Nephron progenitor cell (in vitro differentiated cells): ENCODE results near the gene VIPR1.
"Not testable (repeated sequence)": the region's sequence is repeated elsewhere in the genome, so short reads cannot be mapped to it uniquely, and the experiment has no call there.

Experiments used
- DNase-seq: peaks from one replicate; pipeline ENCODE4 v3.0.0; 2021
- H3K27ac Mint-ChIP-seq: 2 replicates; pipeline ENCODE4 v1.8.0; 2021; ENCODE audit warnings: mild to moderate bottlenecking, moderate library complexity, mixed read lengths
- H3K27me3 Mint-ChIP-seq: 2 replicates; pipeline ENCODE4 v1.8.0; 2021; ENCODE audit warnings: mild to moderate bottlenecking, low read depth, mixed read lengths; ENCODE audit not compliant: poor library complexity
- H3K36me3 Mint-ChIP-seq: 2 replicates; pipeline ENCODE4 v1.8.0; 2021; ENCODE audit warnings: low read depth, mixed read lengths
- H3K4me1 Mint-ChIP-seq: 2 replicates; pipeline ENCODE4 v1.8.0; 2021; ENCODE audit warnings: mixed read lengths
- H3K4me3 Mint-ChIP-seq: 2 replicates; pipeline ENCODE4 v1.8.0; 2021; ENCODE audit warnings: mild to moderate bottlenecking, moderate library complexity, mixed read lengths
- H3K9me3 Mint-ChIP-seq: 2 replicates; pipeline ENCODE4 v1.8.0; 2021; ENCODE audit warnings: mild to moderate bottlenecking, moderate library complexity, mixed read lengths
- CTCF ChIP-seq: fragments of 200-600 bp; sonication (generic); IDR thresholded peaks from 2 replicates; pipeline ENCODE4 v1.5.0; 2021; ENCODE audit warnings: antibody characterized with exemption

The VIPR1 gene

DNA sequence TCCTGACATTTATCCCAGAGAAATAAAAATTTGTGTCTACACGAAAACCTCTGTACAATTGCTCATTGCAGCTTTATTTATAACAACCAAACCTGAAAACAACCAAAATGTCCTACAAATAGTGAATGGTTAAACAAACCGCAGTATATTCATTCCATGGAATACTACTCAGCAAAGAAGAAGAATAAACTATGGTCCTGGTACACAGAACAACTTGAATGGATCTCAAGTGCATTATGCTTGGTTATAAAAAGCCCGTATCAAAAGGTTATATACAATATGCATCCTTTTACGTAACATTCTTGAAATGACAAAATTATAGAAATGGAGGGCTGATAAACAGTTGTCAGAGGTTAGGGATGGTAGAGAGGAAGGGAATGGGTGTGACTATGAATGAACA is 75.6 kb downstream of the VIPR1 start:
- no peak overlapping the region for H3K4me3 Mint-ChIP-seq
- peaks cover 30% of the 10 kb centered on the region for H3K4me1 Mint-ChIP-seq
- H3K27ac Mint-ChIP-seq = no peak overlapping the region
- H3K27me3 Mint-ChIP-seq = no peaks in the 10 kb centered on the region
- no peak for TF ChIP-seq CTCF
- no peak for DNase-seq
- peaks cover 47% of the 10 kb centered on the region for H3K9me3 Mint-ChIP-seq
- H3K36me3 Mint-ChIP-seq = peaks cover 69% of the 10 kb centered on the region

DNA sequence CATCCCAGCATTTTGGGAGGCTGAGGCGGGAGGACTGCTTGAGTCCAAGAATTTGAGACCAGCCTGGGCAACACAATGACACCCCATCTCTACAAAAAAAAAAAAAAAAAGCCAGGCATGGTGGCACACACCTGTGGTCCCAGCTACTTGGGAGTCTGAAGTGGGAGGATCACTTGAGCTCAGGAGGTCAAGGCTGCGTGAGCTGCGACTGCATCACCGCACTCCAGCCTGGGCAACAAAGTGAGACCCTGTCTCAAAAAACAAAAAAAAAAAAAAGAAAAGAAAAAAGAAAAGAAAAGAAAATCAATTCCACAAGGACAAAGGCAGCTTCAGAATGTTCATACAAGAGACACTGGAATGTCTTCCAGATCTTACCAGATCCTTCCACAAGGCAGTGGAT is 76.9 kb downstream of the VIPR1 start:
- H3K36me3 Mint-ChIP-seq = peaks cover 56% of the 10 kb centered on the region
- not testable (repeated sequence) for DNase-seq, H3K4me3 Mint-ChIP-seq

DNA sequence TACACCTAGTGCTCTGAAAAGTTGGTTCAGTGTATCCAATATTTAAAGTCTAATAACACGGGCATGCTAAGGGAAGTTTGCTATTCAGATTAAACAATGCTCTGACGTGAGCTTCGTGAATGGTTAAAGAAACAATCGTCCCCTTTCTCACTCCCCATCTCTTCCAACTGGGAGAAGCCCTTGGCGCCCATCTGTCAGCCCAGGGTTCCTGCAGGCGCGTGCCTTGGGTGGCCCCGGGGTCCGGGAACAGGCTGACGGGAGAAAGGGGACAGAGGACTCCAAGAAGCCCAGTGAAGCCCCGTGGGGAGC is 78.9 kb downstream of the VIPR1 start:
- no peak for DNase-seq
- H3K4me1 Mint-ChIP-seq = peaks cover 34% of the 10 kb centered on the region
- no peaks in the 10 kb centered on the region for H3K27me3 Mint-ChIP-seq
- H3K36me3 Mint-ChIP-seq = peaks cover 36% of the 10 kb centered on the region
- H3K9me3 Mint-ChIP-seq = peaks cover 17% of the 10 kb centered on the region
- no peak overlapping the region for H3K27ac Mint-ChIP-seq
- H3K4me3 Mint-ChIP-seq = peak overlapping the region; percentile 91
- no peak for TF ChIP-seq CTCF

More for the DNA sequence above, 76.9 kb downstream of the VIPR1 start:
- H3K27me3 Mint-ChIP-seq, H3K27ac Mint-ChIP-seq: not testable (repeated sequence)
- Mint-ChIP-seq H3K9me3 (peaks cover 37% of the 10 kb centered on the region), H3K4me1 (peaks cover 34% of the 10 kb centered on the region)

GRCh38 chr3:42581709-42582473 is 79.4 kb downstream of the VIPR1 start, which contains the start of gene SEC22C:
Gene SEC22C, minus strand, starts transcription at chr3:42581967. Its CDS starts 12,921 bp downstream, at chr3:42569046.
- H3K27ac Mint-ChIP-seq = peak within 1 kb of the TSS; percentile 97

GRCh38 chr3:42582474-42583070 is 80.1 kb downstream of the VIPR1 start:
- Mint-ChIP-seq H3K27me3 (no peaks in the 10 kb centered on the region), H3K9me3 (peaks cover 6% of the 10 kb centered on the region), H3K4me1 (peaks cover 34% of the 10 kb centered on the region), H3K27ac (no peak overlapping the region), H3K36me3 (peaks cover 23% of the 10 kb centered on the region), H3K4me3 (peak overlapping the region; percentile 91)
- no peak for DNase-seq
- TF ChIP-seq CTCF = no peak

More at GRCh38 chr3:42581709-42582473, 79.4 kb downstream of the VIPR1 start, which contains the start of gene SEC22C:
- Mint-ChIP-seq H3K9me3 (peaks cover 11% of the 10 kb centered on the region), H3K36me3 (peaks cover 30% of the 10 kb centered on the region), H3K27me3 (no peaks in the 10 kb centered on the region), H3K4me3 (peak within 1 kb of the TSS; percentile 91), H3K4me1 (peaks cover 34% of the 10 kb centered on the region)
- no peak for TF ChIP-seq CTCF
- peak; percentile 98 for DNase-seq
